ENCODE measurements around the gene CNNM2.

The CNNM2 gene

DNA sequence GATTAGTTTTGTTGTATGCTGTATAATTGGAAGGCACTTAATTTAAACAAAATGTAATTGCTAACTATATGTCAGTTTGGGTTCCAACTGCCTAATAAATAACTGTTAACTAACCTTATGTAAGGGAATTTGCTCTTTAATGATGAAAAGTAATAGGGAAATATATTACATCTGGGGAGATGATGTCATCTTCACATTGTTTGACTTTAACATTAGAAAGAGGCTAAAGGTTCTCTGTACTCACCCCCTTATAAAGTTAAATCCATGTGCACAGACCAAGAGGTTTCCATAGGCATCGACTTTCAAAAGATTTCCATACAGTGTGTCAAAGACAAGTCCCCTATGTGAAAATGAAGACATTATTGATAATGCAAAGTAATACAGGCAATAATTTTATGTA is 187.4 kb downstream of the CNNM2 start:
- Histone ChIP-seq H3K9me3 (ENCODE audit: insufficient read depth, low read length) (no peaks in the 10 kb centered on the region), H3K27me3 (ENCODE audit: insufficient read depth, insufficient read length) (no peaks in the 10 kb centered on the region), H3K4me3 (ENCODE audit: insufficient read length, low read depth) (no peak overlapping the region), H3K4me1 (ENCODE audit: insufficient read depth, insufficient read length) (peaks cover 2% of the 10 kb centered on the region), H3K9ac (ENCODE audit: insufficient read length, low read depth) (no peak overlapping the region), H3K36me3 (ENCODE audit: insufficient read depth, insufficient read length, low read length) (peaks cover 37% of the 10 kb centered on the region)
- TF ChIP-seq YY1 (IDR thresholded peaks at IDR 0.05; ENCODE audit: insufficient read depth, insufficient read length) = no peak
- no peak for TF ChIP-seq SUZ12 (IDR thresholded peaks at IDR 0.05; ENCODE audit: extremely low read depth, insufficient read depth, insufficient read length)
- TF ChIP-seq ZNF274 (IDR thresholded peaks at IDR 0.05; ENCODE audit: low read depth, low read length) = no peak
- no peak for DNase-seq (ENCODE audit: low read depth, low spot score)

DNA sequence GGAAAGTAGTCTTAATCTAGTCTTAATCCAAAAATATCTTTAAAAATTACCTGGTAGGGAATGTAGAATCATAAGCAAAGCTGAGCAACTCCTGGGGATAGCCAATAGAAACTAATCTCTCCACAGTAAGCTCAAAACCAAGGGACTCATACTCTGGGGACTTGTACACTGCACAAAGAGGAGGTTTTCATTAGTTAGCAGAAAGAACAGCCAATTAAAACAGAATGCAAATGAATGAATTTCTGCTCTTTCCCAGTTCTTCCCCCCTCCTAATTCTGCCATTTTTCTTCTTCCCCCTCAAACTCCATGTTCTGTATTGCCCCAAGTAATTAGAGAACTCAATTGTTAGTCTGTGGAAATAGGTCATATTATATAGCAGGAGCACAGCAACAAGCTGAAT is 188.4 kb downstream of the CNNM2 start:
- H3K4me1 ChIP-seq (ENCODE audit: insufficient read depth, insufficient read length) = peaks cover 2% of the 10 kb centered on the region
- no peak overlapping the region for H3K4me3 ChIP-seq (ENCODE audit: insufficient read length, low read depth)
- peaks cover 32% of the 10 kb centered on the region for H3K36me3 ChIP-seq (ENCODE audit: insufficient read depth, insufficient read length, low read length)
- TF ChIP-seq ZNF274 (IDR thresholded peaks at IDR 0.05; ENCODE audit: low read depth, low read length) (no peak), YY1 (IDR thresholded peaks at IDR 0.05; ENCODE audit: insufficient read depth, insufficient read length) (no peak), SUZ12 (IDR thresholded peaks at IDR 0.05; ENCODE audit: extremely low read depth, insufficient read depth, insufficient read length) (no peak)
- H3K9ac ChIP-seq (ENCODE audit: insufficient read length, low read depth) = no peak overlapping the region
- no peak for DNase-seq (ENCODE audit: low read depth, low spot score)
- H3K27me3 ChIP-seq (ENCODE audit: insufficient read depth, insufficient read length) = no peaks in the 10 kb centered on the region
- H3K9me3 ChIP-seq (ENCODE audit: insufficient read depth, low read length) = no peaks in the 10 kb centered on the region

GRCh38 chr10:103109821-103110220 is 191.7 kb downstream of the CNNM2 start:
- peaks cover 27% of the 10 kb centered on the region for H3K36me3 ChIP-seq (ENCODE audit: insufficient read depth, insufficient read length, low read length)
- H3K4me1 ChIP-seq (ENCODE audit: insufficient read depth, insufficient read length) = no peaks in the 10 kb centered on the region
- H3K9ac ChIP-seq (ENCODE audit: insufficient read length, low read depth) = no peak overlapping the region
- TF ChIP-seq ZNF274 (IDR thresholded peaks at IDR 0.05; ENCODE audit: low read depth, low read length) (no peak), SUZ12 (IDR thresholded peaks at IDR 0.05; ENCODE audit: extremely low read depth, insufficient read depth, insufficient read length) (no peak), YY1 (IDR thresholded peaks at IDR 0.05; ENCODE audit: insufficient read depth, insufficient read length) (no peak)
- H3K4me3 ChIP-seq (ENCODE audit: insufficient read length, low read depth) = no peak overlapping the region
- no peaks in the 10 kb centered on the region for H3K9me3 ChIP-seq (ENCODE audit: insufficient read depth, low read length)
- no peaks in the 10 kb centered on the region for H3K27me3 ChIP-seq (ENCODE audit: insufficient read depth, insufficient read length)
- DNase-seq (ENCODE audit: low read depth, low spot score) = no peak

DNA sequence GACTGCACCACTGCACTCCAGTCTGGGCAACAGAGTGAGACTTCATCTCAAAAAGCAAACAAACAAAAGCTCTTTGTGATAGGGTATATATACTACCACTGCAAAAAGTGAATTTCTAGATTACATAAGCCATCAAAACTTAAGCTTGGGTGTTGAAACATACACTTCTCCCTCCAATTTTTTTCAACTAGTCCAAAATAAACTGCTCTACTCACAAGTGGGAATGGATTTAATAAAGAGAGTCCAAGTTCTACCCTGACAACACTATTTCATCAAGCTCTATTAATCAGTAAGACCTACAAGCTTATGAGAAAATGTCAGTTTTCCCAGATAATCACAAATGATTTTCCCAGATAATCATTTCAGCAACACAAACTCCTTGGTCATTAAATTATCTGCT is 192.3 kb downstream of the CNNM2 start:
- no peaks in the 10 kb centered on the region for H3K4me1 ChIP-seq (ENCODE audit: insufficient read depth, insufficient read length)
- peaks cover 24% of the 10 kb centered on the region for H3K36me3 ChIP-seq (ENCODE audit: insufficient read depth, insufficient read length, low read length)
- no peak overlapping the region for H3K4me3 ChIP-seq (ENCODE audit: insufficient read length, low read depth)

DNA sequence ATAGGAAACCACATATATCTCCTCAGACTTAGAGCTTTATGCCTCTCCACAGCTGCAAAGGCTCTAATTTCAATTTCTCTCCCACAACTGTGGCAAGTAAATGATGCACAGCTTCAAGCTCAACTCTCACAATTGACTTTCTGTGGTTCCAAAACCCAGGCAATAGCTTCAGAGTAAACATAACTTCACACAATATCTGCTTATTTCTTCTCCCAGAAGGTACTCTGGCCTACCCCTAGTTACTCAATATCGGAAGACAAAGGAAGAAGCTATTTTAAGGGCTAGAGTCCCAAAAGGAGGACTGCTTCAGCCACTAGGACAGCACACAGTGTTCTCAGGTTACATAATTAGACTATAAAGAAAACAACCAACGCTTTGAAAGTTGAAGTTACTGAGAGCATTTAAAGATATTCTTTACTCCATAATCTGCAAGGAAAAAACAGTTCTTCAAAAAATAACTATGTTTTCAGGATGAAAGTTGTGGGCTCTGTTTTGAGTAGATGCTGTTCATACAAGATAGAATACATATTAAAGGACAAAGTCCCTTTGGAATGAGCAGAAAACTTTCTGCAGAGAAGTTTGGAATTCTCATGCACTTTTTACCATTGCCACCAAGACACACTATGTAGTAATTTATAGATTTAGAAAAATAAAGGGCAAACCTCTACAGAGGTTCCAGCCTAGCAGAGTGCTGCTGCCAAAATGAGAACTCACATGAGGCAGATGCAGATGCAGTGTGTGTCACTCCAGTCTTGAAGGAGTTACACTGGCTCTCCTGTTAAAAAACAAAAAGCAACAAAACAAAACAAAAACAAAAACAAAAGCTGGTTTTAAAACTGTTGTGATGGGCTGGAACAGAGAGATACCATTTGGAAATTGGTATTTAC is 193.2 kb downstream of the CNNM2 start:
- Histone ChIP-seq H3K4me3 (ENCODE audit: insufficient read length, low read depth) (no peak overlapping the region), H3K9me3 (ENCODE audit: insufficient read depth, low read length) (no peaks in the 10 kb centered on the region), H3K27me3 (ENCODE audit: insufficient read depth, insufficient read length) (no peaks in the 10 kb centered on the region), H3K36me3 (ENCODE audit: insufficient read depth, insufficient read length, low read length) (peaks cover 15% of the 10 kb centered on the region), H3K4me1 (ENCODE audit: insufficient read depth, insufficient read length) (no peaks in the 10 kb centered on the region), H3K9ac (ENCODE audit: insufficient read length, low read depth) (no peak overlapping the region)
- DNase-seq (ENCODE audit: low read depth, low spot score) = no peak
- TF ChIP-seq SUZ12 (IDR thresholded peaks at IDR 0.05; ENCODE audit: extremely low read depth, insufficient read depth, insufficient read length) = no peak
- no peak for TF ChIP-seq ZNF274 (IDR thresholded peaks at IDR 0.05; ENCODE audit: low read depth, low read length)
- no peak for TF ChIP-seq YY1 (IDR thresholded peaks at IDR 0.05; ENCODE audit: insufficient read depth, insufficient read length)

More for the DNA sequence above, 192.3 kb downstream of the CNNM2 start:
- Histone ChIP-seq H3K27me3 (ENCODE audit: insufficient read depth, insufficient read length) (no peaks in the 10 kb centered on the region), H3K9ac (ENCODE audit: insufficient read length, low read depth) (no peak overlapping the region), H3K9me3 (ENCODE audit: insufficient read depth, low read length) (no peaks in the 10 kb centered on the region)
- TF ChIP-seq ZNF274 (IDR thresholded peaks at IDR 0.05; ENCODE audit: low read depth, low read length) (no peak), YY1 (IDR thresholded peaks at IDR 0.05; ENCODE audit: insufficient read depth, insufficient read length) (no peak), SUZ12 (IDR thresholded peaks at IDR 0.05; ENCODE audit: extremely low read depth, insufficient read depth, insufficient read length) (no peak)
- DNase-seq (ENCODE audit: low read depth, low spot score) = no peak

GRCh38 chr10:103111918-103112877 is 194.1 kb downstream of the CNNM2 start:
- H3K27me3 ChIP-seq (ENCODE audit: insufficient read depth, insufficient read length) = no peaks in the 10 kb centered on the region
- no peaks in the 10 kb centered on the region for H3K4me1 ChIP-seq (ENCODE audit: insufficient read depth, insufficient read length)
- H3K4me3 ChIP-seq (ENCODE audit: insufficient read length, low read depth) = no peak overlapping the region
- no peak for TF ChIP-seq ZNF274 (IDR thresholded peaks at IDR 0.05; ENCODE audit: low read depth, low read length)
- no peak for TF ChIP-seq SUZ12 (IDR thresholded peaks at IDR 0.05; ENCODE audit: extremely low read depth, insufficient read depth, insufficient read length)
- TF ChIP-seq YY1 (IDR thresholded peaks at IDR 0.05; ENCODE audit: insufficient read depth, insufficient read length) = no peak
- peaks cover 10% of the 10 kb centered on the region for H3K36me3 ChIP-seq (ENCODE audit: insufficient read depth, insufficient read length, low read length)
- H3K9me3 ChIP-seq (ENCODE audit: insufficient read depth, low read length) = no peaks in the 10 kb centered on the region
- no peak overlapping the region for H3K9ac ChIP-seq (ENCODE audit: insufficient read length, low read depth)
- no peak for DNase-seq (ENCODE audit: low read depth, low spot score)
